Measurements from ENCODE around the gene ATP8A2.

The ATP8A2 gene

GRCh38 chr13:25910991-25911419 is 539.2 kb downstream of the ATP8A2 start:
- H3K36me3 ChIP-seq (replicated peaks; ENCODE audit: insufficient read depth, low read length) = no peaks in the 10 kb centered on the region
- no peaks in the 10 kb centered on the region for H3K9me3 ChIP-seq (replicated peaks; ENCODE audit: insufficient read depth, low read length)
- H3K27ac ChIP-seq (ENCODE audit: low read length) = no peak overlapping the region
- no peaks in the 10 kb centered on the region for H3K79me2 ChIP-seq (ENCODE audit: low read length)
- H3K4me1 ChIP-seq (ENCODE audit: low read length) = peaks cover 6% of the 10 kb centered on the region; the same call in 1 of the 2 replicates
- H3K4me2 ChIP-seq (ENCODE audit: low read depth, low read length) = no peak overlapping the region
- no peaks in the 10 kb centered on the region for H3K27me3 ChIP-seq (replicated peaks; ENCODE audit: insufficient read depth, low read length)
- no peak for DNase-seq
- no peak overlapping the region for H3K4me3 ChIP-seq (ENCODE audit: low read length)
- H4K20me1 ChIP-seq (ENCODE audit: insufficient read depth, low read length) = no peaks in the 10 kb centered on the region
- no peak overlapping the region for H2AFZ ChIP-seq (ENCODE audit: low read length)
- H3K9me2 ChIP-seq (replicated peaks; ENCODE audit: insufficient read depth, low read length) = no peaks in the 10 kb centered on the region
- no peak for TF ChIP-seq EZH2 (optimal IDR thresholded peaks at IDR 0.05; ENCODE audit: low read depth, low read length)
- no peak for TF ChIP-seq CTCF (IDR thresholded peaks at IDR 0.05; ENCODE audit: low read length)
- TF ChIP-seq EZH2phosphoT487 (IDR thresholded peaks at IDR 0.05; ENCODE audit: low read length) = no peak
- no peak overlapping the region for H3K9ac ChIP-seq (ENCODE audit: low read length)
- H3F3A ChIP-seq (ENCODE audit: insufficient read depth, low read length) = no peaks in the 10 kb centered on the region

- no peaks in the 10 kb centered on the region for H4K20me1 ChIP-seq (ENCODE audit: insufficient read depth, low read length)
- no peak for TF ChIP-seq CTCF (IDR thresholded peaks at IDR 0.05; ENCODE audit: low read length)
- TF ChIP-seq EZH2phosphoT487 (IDR thresholded peaks at IDR 0.05; ENCODE audit: low read length) = no peak
- no peak for TF ChIP-seq EZH2 (optimal IDR thresholded peaks at IDR 0.05; ENCODE audit: low read depth, low read length)
- no peaks in the 10 kb centered on the region for H3K27me3 ChIP-seq (replicated peaks; ENCODE audit: insufficient read depth, low read length)
- no peaks in the 10 kb centered on the region for H3K9me2 ChIP-seq (replicated peaks; ENCODE audit: insufficient read depth, low read length)
- H3K4me1 ChIP-seq (ENCODE audit: low read length) = no peaks in the 10 kb centered on the region
- no peak overlapping the region for H3K27ac ChIP-seq (ENCODE audit: low read length)
- no peaks in the 10 kb centered on the region for H3F3A ChIP-seq (ENCODE audit: insufficient read depth, low read length)
- no peaks in the 10 kb centered on the region for H3K36me3 ChIP-seq (replicated peaks; ENCODE audit: insufficient read depth, low read length)
- no peak overlapping the region for H3K9ac ChIP-seq (ENCODE audit: low read length)
- no peak overlapping the region for H3K4me2 ChIP-seq (ENCODE audit: low read depth, low read length)
- no peaks in the 10 kb centered on the region for H3K79me2 ChIP-seq (ENCODE audit: low read length)
- no peak overlapping the region for H3K4me3 ChIP-seq (ENCODE audit: low read length)
- no peaks in the 10 kb centered on the region for H3K9me3 ChIP-seq (replicated peaks; ENCODE audit: insufficient read depth, low read length)
- no peak for DNase-seq
- H2AFZ ChIP-seq (ENCODE audit: low read length) = no peak overlapping the region
Measured at GRCh38 chr13:25912961-25913360, 541.2 kb downstream of the ATP8A2 start.

DNA sequence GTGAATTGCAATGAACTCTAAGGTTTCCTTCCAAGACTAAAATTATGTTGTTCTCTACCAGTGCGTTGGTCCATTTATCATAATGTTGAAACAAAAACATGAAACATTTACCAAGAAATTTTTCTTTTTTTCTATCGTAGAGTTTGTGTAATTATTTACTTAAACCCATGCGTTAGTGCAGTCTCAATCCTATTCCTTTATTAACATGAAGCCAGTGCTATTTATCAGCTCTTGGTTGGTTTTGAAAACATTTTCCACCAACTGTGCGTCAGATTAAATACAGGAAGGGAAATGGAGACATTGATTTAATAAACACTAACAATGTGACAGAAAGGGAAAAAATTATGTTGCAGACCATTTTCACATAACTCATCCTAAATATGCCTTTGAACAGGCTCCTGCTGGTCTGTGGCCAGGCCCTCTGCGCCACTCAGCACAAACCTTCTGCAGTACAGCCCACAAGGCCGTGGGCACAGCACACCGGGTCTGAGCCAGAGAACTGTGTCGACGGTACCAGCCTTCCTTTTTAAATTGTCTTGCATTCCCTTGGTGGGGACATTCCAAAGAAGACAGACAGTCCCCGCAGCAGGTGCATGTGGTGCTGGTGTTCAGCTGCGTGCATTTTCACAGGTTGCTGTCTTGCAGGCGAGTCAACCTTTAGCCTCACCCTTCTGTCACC is 544.2 kb downstream of the ATP8A2 start:
- Histone ChIP-seq H2AFZ (ENCODE audit: low read length) (no peak overlapping the region), H3K4me1 (ENCODE audit: low read length) (no peaks in the 10 kb centered on the region), H3K36me3 (replicated peaks; ENCODE audit: insufficient read depth, low read length) (no peaks in the 10 kb centered on the region), H3K27ac (ENCODE audit: low read length) (no peak overlapping the region), H3K79me2 (ENCODE audit: low read length) (no peaks in the 10 kb centered on the region), H3K4me3 (ENCODE audit: low read length) (no peak overlapping the region), H3K27me3 (replicated peaks; ENCODE audit: insufficient read depth, low read length) (no peaks in the 10 kb centered on the region), H3F3A (ENCODE audit: insufficient read depth, low read length) (no peaks in the 10 kb centered on the region), H3K4me2 (ENCODE audit: low read depth, low read length) (no peak overlapping the region), H3K9me3 (replicated peaks; ENCODE audit: insufficient read depth, low read length) (no peaks in the 10 kb centered on the region), H3K9ac (ENCODE audit: low read length) (no peak overlapping the region), H3K9me2 (replicated peaks; ENCODE audit: insufficient read depth, low read length) (no peaks in the 10 kb centered on the region), H4K20me1 (ENCODE audit: insufficient read depth, low read length) (no peaks in the 10 kb centered on the region)
- no peak for DNase-seq
- TF ChIP-seq EZH2 (optimal IDR thresholded peaks at IDR 0.05; ENCODE audit: low read depth, low read length) (no peak), CTCF (IDR thresholded peaks at IDR 0.05; ENCODE audit: low read length) (no peak)

Data from MM.1S (cell line).